Measurements from ENCODE around the gene MORC2.

GRCh38 chr22:30945653-30946052 is 22.9 kb downstream of the MORC2 start:
- TF ChIP-seq POLR2A (IDR thresholded peaks at IDR 0.05) (no peak), CTCF (IDR thresholded peaks at IDR 0.05) (no peak), POLR2AphosphoS5 (IDR thresholded peaks at IDR 0.05) (no peak)

All from breast epithelium (tissue), 3 donors.